ENCODE data around the gene PTDSS2. TPM values are rescaled to one million over a fixed set of nuclear protein-coding genes. Genes with fewer than 3 reads are reported as not detected.

PTDSS2 gene
- polyA plus RNA-seq, 2 of the 4 experiments (the other 2 are of a cell fraction): 23.4 to 38.9 TPM

- no peak overlapping the region for H3K4me3 ChIP-seq
- H3K27ac ChIP-seq: peak overlapping the region in 1 of 2 experiments; percentile 19; a peak in 1 of 6 replicates
- peaks cover 15% of the 10 kb centered on the region; the same call in 2 of the 3 replicates for H3K4me1 ChIP-seq
- TF ChIP-seq HES2 (IDR thresholded peaks at IDR 0.05) (no peak), RFX5 (IDR thresholded peaks at IDR 0.05) (no peak), FOSL2 (IDR thresholded peaks at IDR 0.05) (no peak), FOSL2 (CRISPR knock-in tag; IDR thresholded peaks at IDR 0.05) (no peak), FOXS1 (CRISPR knock-in tag; IDR thresholded peaks at IDR 0.05) (no peak), ZFP36 (IDR thresholded peaks at IDR 0.05; ENCODE audit: borderline replicate concordance, partially characterized antibody) (no peak), USF2 (IDR thresholded peaks at IDR 0.05) (no peak), BCL3 (IDR thresholded peaks at IDR 0.05) (no peak), REST (IDR thresholded peaks at IDR 0.05) (no peak), MAZ (IDR thresholded peaks at IDR 0.05; ENCODE audit: borderline replicate concordance, low read depth, low read length) (no peak), TP53 (CRISPR knock-in tag; IDR thresholded peaks at IDR 0.05) (no peak)
- FAIRE-seq: no peak
- no peaks in the 10 kb centered on the region for H3K9me3 ChIP-seq
- no peak for DNase-seq (ENCODE audit: low read depth in 1 of 2, low spot score in 1 of 2)
- WGBS (ENCODE audit: missing lambda C conversion rate): 94% methylated on average over 13 of the region's 24 CpGs
- ChIA-PET CTCF (interaction anchor here (0.7 to 7.4 kb wide), 2 partner anchors 15 to 16 kb away, joined by 4 to 55 read pairs; no protein-coding TSS in a partner anchor), POLR2A (no interaction called here)
- no peak overlapping the region for H3K4me2 ChIP-seq
- ATAC-seq: no peak
These were observed 53.3 kb downstream of the PTDSS2 start for GRCh38 chr11:503179-503981.

GRCh38 chr11:504053-504993, 54.2 kb downstream of the PTDSS2 start:
- DNase-seq (ENCODE audit: low read depth in 1 of 2, low spot score in 1 of 2): no peak
- peak overlapping the region in 1 of 2 experiments; percentile 2; a peak in 1 of 6 replicates for H3K27ac ChIP-seq
- POLR2A ChIA-PET: no interaction called here
- no peak for ATAC-seq
- H3K4me1 ChIP-seq: peaks cover 15% of the 10 kb centered on the region; the same call in 2 of the 3 replicates
- peak overlapping the region; percentile 88 for H3K4me2 ChIP-seq
- 93% methylated on average over 69 of the region's 72 CpGs for WGBS (ENCODE audit: missing lambda C conversion rate)
- CTCF ChIA-PET: interaction anchor here (1.1 to 7.4 kb wide), 2 partner anchors 14 to 56 kb away, joined by 3 to 55 read pairs; no protein-coding TSS in a partner anchor
- 0 out of 3 replicates have a peak overlapping the region, but pooled peaks have one; percentile 83 for H3K4me3 ChIP-seq
- no peaks in the 10 kb centered on the region for H3K9me3 ChIP-seq
- no peak for FAIRE-seq
- TF ChIP-seq RARB (CRISPR knock-in tag; IDR thresholded peaks at IDR 0.05) (no peak), RCOR1 (IDR thresholded peaks at IDR 0.05; ENCODE audit: low read depth, low read length) (no peak), POLR2A (IDR thresholded peaks at IDR 0.05; ENCODE audit: low read length) (no peak), HOXB5 (CRISPR knock-in tag; IDR thresholded peaks at IDR 0.05) (no peak), EHMT2 (IDR thresholded peaks at IDR 0.05; ENCODE audit: low read depth) (no peak), NPAS2 (CRISPR knock-in tag; IDR thresholded peaks at IDR 0.05; ENCODE audit: borderline replicate concordance) (no peak), ZFP36 (IDR thresholded peaks at IDR 0.05; ENCODE audit: borderline replicate concordance, partially characterized antibody) (no peak), CTCF (IDR thresholded peaks at IDR 0.05) (no peak), USF2 (IDR thresholded peaks at IDR 0.05) (no peak), RNF2 (IDR thresholded peaks at IDR 0.05; ENCODE audit: borderline replicate concordance, low read depth) (no peak), TP53 (CRISPR knock-in tag; IDR thresholded peaks at IDR 0.05) (no peak), JUNB (IDR thresholded peaks at IDR 0.05) (no peak), MAZ (IDR thresholded peaks at IDR 0.05; ENCODE audit: borderline replicate concordance, low read depth, low read length) (no peak), ATOH8 (CRISPR knock-in tag; IDR thresholded peaks at IDR 0.05; ENCODE audit: low read depth) (no peak), HES2 (IDR thresholded peaks at IDR 0.05) (no peak), CBX8 (IDR thresholded peaks at IDR 0.05) (no peak)
